ENCODE results near the gene GPC5.

Gene GPC5

GRCh38 chr13:92912629-92913028 lies 1514.2 kb downstream of the GPC5 start:
- TF ChIP-seq, protein P1, sequence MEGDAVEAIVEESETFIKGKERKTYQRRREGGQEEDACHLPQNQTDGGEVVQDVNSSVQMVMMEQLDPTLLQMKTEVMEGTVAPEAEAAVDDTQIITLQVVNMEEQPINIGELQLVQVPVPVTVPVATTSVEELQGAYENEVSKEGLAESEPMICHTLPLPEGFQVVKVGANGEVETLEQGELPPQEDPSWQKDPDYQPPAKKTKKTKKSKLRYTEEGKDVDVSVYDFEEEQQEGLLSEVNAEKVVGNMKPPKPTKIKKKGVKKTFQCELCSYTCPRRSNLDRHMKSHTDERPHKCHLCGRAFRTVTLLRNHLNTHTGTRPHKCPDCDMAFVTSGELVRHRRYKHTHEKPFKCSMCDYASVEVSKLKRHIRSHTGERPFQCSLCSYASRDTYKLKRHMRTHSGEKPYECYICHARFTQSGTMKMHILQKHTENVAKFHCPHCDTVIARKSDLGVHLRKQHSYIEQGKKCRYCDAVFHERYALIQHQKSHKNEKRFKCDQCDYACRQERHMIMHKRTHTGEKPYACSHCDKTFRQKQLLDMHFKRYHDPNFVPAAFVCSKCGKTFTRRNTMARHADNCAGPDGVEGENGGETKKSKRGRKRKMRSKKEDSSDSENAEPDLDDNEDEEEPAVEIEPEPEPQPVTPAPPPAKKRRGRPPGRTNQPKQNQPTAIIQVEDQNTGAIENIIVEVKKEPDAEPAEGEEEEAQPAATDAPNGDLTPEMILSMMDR (IDR thresholded peaks at IDR 0.05; ENCODE audit: insufficient read depth, low read length, poor library complexity, severe bottlenecking): no peak
- H3K4me3 ChIP-seq (replicated peaks; ENCODE audit: low read depth, low read length): no peak overlapping the region
- H3K36me3 ChIP-seq (ENCODE audit: control insufficient read depth, insufficient read depth, low read length): no peaks in the 10 kb centered on the region
- no peak for DNase-seq (ENCODE audit: extremely low read depth, insufficient read length)
- no peaks in the 10 kb centered on the region for H3K27me3 ChIP-seq (replicated peaks; ENCODE audit: control insufficient read depth, insufficient read depth, low read length)

GRCh38 chr13:92913840-92914239 lies 1515.4 kb downstream of the GPC5 start:
- Histone ChIP-seq H3K27me3 (replicated peaks; ENCODE audit: control insufficient read depth, insufficient read depth, low read length) (no peaks in the 10 kb centered on the region), H3K4me3 (replicated peaks; ENCODE audit: low read depth, low read length) (no peak overlapping the region), H3K36me3 (ENCODE audit: control insufficient read depth, insufficient read depth, low read length) (no peaks in the 10 kb centered on the region)
- TF ChIP-seq, protein P1 (IDR thresholded peaks at IDR 0.05; ENCODE audit: insufficient read depth, low read length, poor library complexity, severe bottlenecking): no peak
- DNase-seq (ENCODE audit: extremely low read depth, insufficient read length): no peak

Measured in GM06990 (cell line).